ENCODE data around the gene ST6GAL2.

DNA sequence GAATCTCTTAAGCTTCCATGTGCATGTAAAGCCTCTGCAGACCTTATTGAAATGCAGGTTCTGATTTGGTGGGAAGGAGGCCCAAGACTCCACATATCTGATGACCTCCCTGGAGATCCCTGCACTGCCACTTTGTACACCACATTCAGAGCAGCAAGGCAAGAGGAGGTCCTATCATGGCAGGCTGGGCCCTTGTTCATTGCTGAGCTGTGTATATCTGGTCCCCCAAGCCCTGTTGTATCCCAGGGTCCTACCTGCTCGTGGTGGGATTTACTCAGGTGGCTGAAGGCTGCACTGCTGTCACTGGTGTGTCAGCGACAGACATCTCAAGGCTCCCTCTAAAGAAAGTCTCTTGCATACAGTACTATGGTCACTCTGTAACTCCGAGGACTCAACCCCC lies 114.2 kb downstream of the ST6GAL2 start:
- TF ChIP-seq, protein P1, sequence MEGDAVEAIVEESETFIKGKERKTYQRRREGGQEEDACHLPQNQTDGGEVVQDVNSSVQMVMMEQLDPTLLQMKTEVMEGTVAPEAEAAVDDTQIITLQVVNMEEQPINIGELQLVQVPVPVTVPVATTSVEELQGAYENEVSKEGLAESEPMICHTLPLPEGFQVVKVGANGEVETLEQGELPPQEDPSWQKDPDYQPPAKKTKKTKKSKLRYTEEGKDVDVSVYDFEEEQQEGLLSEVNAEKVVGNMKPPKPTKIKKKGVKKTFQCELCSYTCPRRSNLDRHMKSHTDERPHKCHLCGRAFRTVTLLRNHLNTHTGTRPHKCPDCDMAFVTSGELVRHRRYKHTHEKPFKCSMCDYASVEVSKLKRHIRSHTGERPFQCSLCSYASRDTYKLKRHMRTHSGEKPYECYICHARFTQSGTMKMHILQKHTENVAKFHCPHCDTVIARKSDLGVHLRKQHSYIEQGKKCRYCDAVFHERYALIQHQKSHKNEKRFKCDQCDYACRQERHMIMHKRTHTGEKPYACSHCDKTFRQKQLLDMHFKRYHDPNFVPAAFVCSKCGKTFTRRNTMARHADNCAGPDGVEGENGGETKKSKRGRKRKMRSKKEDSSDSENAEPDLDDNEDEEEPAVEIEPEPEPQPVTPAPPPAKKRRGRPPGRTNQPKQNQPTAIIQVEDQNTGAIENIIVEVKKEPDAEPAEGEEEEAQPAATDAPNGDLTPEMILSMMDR (optimal IDR thresholded peaks at IDR 0.05 in 1 of 3, IDR thresholded peaks at IDR 0.05 in 1 of 3, conservative IDR thresholded peaks at IDR 0.05 in 1 of 3; ENCODE audit: extremely low read depth in 1 of 3, insufficient read depth in 2 of 3, low read length in 3 of 3), result no peak
- TF ChIP-seq EZH2 (IDR thresholded peaks at IDR 0.05; ENCODE audit: low read length), result no peak

Measured in keratinocyte (primary cell).